Fibroblast of skin of right biceps (primary cell): ENCODE measurements around the gene GDF7.

Source experiments
- DNase-seq: peaks from one replicate; pipeline ENCODE4 v3.0.0-alpha.2; 2013

Gene GDF7

GRCh38 chr2:20666304-20667150 lies at the start of gene GDF7:
TSS of gene GDF7 (plus strand) at chr2:20667144. CDS start at chr2:20667240, 96 bp downstream.
- DNase-seq: no peak

DNA sequence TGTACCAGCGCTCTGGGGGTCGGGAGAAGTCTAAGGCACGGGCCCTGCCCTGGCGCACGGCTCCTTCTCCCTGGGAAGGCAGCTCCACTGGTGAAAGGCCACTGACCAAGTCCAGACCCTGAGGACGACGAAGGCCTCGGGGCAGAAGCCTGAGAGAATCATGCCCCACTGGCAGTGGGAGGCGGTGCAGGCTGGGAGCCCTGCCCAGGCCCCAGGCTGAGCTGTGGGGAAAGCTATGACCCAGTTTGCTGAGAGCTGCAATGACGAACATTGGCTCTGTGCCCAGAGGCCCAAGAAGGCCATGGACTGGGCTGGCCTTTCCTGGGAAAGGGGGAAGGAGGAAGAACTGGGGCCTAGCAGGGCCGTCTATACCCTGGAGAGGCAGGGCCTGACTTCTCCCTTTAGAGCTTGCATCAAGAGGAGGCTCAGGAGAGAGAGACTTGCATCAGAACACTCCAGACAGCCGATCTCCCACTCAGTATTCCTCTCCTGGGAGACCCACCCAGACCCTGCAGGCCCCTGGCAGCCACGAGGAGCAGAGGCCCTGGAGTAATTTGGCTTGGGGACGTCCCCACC lies 49.0 kb upstream of the GDF7 start:
- peak; percentile 95 for DNase-seq

DNA sequence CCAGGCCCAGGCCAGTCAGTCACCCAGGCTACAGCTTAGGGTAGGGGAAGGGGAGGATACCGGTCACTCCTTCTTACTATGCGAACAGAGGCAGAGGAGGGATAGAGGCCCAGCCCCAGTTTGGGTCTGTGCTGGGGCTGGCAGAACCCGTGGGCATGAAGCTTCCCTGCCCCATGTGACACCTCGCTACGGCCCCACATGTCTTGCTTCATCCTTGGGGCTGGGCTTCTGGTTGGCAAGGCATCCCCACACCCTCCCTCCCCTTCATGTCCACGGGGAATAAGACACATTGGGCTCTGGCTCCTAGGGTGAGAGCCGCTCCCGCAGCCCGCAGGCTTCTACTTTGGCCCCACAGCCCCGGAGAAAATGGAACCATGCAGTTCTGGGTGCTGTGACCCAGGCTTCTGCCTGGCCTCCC lies 48.5 kb upstream of the GDF7 start:
- no peak for DNase-seq

- DNase-seq: no peak
These were observed 47.9 kb upstream of the GDF7 start for GRCh38 chr2:20618886-20619521.

DNA sequence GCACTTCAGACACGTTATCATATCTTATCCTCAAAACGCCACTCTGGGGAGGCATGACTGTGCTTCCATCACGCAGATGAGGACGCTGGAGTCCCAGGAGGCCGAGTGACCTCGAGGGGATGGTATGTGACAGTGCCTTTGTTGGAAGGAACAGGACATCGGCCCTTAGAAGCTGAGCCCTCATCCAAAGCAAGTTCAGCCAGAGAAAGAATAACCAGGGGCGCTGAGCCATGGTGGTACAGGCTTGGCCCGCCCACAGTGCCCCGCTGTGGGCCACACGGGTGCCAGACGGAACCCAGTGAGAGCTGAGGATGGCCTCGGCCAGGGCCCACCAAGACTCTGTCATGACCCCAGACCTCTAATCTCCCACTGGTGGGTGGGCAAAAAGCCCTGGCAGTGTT lies 47.3 kb upstream of the GDF7 start:
- DNase-seq: peak; percentile 48

DNA sequence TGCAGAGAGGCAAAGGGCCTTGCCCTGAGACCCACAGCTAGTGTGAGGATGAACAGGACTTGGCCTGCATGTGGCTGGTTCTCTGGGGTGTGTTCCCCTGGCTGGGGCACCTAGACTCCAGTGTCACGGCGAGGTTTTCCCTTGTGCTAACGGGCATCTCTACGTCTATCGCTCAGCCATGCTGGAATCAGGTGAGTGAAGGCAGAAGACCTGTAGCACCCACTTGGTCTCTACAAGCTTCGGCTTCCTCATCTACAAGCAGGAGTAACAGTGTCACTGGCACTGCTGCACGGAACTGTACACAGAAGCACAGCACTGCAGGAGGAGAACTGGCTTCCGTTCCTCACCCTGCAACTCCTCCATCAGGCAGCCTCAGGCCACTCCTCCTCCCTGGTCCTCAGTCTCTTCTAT lies 46.7 kb upstream of the GDF7 start:
- DNase-seq: no peak

DNA sequence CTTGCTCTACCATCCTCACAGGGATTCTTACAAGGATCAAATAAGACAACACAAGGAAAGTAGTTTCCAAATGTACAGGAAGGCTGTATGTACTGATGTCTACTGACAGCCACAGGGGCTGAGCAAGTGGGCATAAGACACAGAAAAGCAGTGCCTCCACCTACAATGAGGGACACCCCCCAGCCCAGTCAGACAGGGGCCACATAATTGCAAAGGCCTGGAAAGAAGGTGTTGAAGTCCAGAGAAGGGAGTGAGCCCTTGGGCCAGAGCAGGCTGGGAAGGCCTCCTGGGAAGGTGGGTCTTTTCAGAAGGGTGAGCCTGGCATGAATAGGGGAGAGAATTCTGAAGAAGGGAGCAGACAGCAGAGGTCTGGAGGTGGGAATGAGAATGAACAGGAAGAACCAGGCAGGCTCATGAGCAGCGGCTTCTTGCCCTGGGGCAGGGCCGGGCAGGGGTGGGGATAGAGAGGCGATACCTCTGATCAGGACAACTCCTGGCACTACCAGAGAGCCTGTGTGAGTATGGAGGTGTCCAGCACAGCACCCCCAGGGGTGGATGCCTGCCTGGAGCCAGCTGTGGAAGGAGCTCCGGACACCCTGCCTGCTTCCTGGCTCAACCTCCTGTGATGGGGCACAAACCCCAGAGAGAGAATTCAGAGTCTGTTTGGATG lies 46.1 kb upstream of the GDF7 start:
- DNase-seq: no peak

GRCh38 chr2:20621366-20622295 lies 45.3 kb upstream of the GDF7 start:
- no peak for DNase-seq

- DNase-seq: no peak
These were observed 44.7 kb upstream of the GDF7 start for GRCh38 chr2:20622296-20622686.

GRCh38 chr2:20622731-20623130 lies 44.2 kb upstream of the GDF7 start:
- no peak for DNase-seq

DNA sequence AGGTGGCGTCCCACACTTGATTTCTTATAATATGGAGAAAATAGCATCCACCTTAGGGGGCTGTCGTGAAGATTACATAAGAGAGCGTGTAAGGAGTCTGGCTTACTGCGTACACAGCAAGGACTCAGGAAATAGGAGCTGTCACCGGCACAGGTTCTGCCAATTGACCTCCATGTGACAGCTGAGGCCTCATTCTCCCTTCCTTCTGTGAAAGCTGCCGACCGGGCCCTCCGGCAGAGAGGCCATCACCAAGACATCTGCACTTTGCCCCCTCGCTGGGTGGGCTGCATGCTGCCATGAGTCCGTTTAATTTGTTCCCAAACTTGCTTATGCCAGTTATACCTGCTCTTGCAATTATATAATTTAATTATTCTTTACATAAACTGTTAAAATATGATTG lies 43.7 kb upstream of the GDF7 start:
- no peak for DNase-seq

DNA sequence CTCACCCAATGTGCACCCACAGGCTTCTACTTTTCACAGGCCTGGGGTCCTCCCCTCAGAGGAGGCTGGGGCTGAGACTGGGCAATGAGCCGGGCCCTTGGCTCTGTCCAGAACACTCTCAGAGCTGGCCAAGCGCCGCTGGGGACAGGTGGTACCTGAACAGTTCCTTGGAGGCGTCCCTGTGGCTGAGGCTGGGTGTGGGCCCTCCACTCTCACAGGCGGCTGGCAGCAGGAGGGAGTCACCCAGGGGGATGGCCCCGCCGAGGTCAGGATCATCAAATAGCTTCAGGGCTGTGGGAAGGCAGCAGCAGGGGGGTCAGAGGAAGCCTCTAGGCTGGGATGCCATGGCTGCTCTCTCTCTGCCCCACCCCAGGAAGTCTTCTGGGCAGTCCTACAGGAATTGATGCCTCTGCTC lies 43.2 kb upstream of the GDF7 start:
- DNase-seq: no peak

DNA sequence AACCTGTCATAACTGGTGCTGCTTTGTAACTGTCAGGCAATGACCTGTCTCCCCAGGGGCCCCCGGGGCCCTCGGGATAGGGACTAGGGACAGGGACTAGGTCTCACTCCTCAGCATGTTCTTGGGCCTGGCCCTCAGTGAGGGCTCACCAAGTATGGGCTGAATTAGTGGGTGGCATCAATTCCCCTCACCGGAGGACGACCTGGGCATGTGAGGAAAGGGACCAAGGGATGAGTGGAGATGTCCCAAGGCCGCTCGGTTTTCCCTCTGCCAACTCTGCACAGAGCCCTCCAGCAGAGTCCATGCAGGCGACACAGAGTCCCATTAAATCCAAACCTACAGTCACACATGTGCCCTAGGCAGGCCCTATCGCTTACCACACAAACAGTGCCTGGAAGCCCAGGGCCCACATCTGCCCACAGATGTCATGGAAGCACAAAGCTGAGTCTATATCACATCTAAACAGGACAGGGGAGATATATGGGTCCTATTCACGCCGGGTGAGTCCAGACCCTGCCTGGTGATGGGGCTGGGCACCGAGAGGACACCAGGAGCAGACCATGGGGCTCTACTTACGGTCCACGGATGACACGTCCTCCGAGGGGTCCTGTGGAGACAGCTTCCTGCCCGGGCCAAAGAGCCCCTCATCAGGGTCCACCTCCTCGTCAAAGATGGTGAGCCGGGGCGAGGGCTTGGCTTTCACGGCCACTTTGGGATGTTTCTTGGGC lies 42.6 kb upstream of the GDF7 start:
- DNase-seq: no peak

DNA sequence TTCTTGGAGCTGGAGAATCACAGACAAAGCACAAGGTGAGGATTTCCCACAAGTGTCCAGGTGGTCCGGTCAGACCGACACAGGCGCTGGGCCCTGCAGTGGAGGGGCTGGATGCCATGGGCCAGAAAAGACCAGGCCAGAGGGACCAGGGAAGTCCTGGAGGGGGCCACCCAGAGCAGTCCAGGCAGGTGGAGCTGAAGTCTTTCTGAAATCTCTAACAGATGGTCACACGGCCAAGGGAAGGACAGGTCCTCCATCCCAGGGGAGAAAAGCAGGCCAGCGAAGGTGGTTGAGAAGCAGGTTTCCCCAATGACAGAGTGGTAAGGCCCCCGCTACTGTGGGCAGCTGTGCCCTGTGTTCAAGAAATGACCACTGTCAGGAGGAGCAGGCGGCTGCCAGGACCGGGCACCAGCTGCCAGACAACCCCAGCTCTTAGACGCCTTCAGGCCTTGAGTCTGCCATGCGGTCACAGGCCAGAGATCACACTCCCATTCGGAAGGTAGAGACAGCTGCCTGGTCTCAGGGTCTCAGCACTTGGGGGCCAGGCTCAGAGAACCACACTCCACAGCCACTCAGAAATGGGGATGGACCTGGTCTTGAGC lies 42.0 kb upstream of the GDF7 start:
- DNase-seq: no peak

GRCh38 chr2:20625491-20626391 lies 41.2 kb upstream of the GDF7 start:
- DNase-seq: no peak

DNA sequence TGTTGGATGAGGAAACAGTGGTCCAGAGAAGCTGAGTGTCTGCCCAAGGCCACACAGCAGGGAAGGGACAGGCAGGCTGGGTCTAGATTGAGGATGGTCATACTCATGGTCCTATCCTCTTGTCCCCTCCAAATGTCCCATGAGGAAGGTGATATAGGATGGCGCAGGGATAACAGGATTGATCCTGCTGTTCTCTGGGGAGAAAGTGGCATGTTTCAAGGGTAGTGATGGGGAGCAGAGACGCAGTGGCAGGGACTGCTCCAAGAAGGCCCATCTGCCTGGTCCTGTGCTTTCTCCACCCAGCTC lies 40.6 kb upstream of the GDF7 start:
- no peak for DNase-seq

GRCh38 chr2:20626698-20627513 lies 40.0 kb upstream of the GDF7 start:
- DNase-seq: no peak

GRCh38 chr2:20627712-20628380 lies 39.1 kb upstream of the GDF7 start:
- DNase-seq: no peak

GRCh38 chr2:20629181-20629580 lies 37.8 kb upstream of the GDF7 start:
- no peak for DNase-seq
